K562 (cell line): Measurements from ENCODE around the gene TDRD9.

Experiments used
- SMAD1 ChIP-seq: fragments of 150-350 bp; IDR thresholded peaks from 2 replicates; pipeline ENCODE4 v1.6.1; 2014; ENCODE audit warnings: low read length, low read depth; ENCODE audit not compliant: partially characterized antibody
- ZNF133 ChIP-seq: fragments of 250-450 bp; sonication (Bioruptor Pico); IDR thresholded peaks from 2 replicates; pipeline ENCODE4 v1.4.0; 2020; ENCODE audit warnings: mild to moderate bottlenecking
- ZNF398 ChIP-seq: fragments of 250-450 bp; sonication (Bioruptor Pico); IDR thresholded peaks from 2 replicates; pipeline ENCODE4 v1.8.0; 2021; ENCODE audit warnings: moderate library complexity, mild to moderate bottlenecking, inconsistent platforms

GRCh38 chr14:104005489-104005888 lies 77.2 kb downstream of the TDRD9 start:
- TF ChIP-seq SMAD1 (no peak), ZNF398 (no peak), ZNF133 (CRISPR knock-in tag) (no peak)
